GM21576 (cell line): ENCODE measurements around the gene NPAS3.

Source experiments
- ATAC-seq: cut with Tn5 transposase; IDR thresholded peaks from one replicate; pipeline ENCODE4 v1.9.1; 2021; ENCODE audit warnings: mild to moderate bottlenecking, moderate library complexity; ENCODE audit not compliant: unreplicated experiment

NPAS3 gene

GRCh38 chr14:33802737-33803136 is 864.1 kb downstream of the NPAS3 start:
- ATAC-seq = no peak

DNA sequence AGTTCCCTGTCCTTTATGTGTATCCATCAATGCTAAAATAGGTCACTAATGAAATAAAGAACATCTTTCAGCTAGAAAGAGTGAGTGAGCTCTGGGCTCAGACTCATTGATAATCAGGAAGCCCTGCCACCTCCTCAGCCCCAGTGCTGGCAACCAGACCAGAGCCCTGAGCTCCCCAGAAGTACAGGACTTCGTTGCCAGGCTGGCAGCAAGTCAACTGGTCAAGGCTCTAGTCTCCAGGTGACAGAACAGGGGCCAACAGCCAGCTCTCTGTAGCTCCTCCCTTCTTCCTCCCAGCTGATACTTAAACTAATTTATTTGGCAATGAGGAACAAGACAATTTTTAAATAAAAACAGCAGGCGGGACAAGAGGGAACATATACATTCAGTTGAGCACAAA is 866.9 kb downstream of the NPAS3 start:
- ATAC-seq = no peak

- ATAC-seq = no peak
Measured at GRCh38 chr14:33806905-33807304, 868.2 kb downstream of the NPAS3 start.

DNA sequence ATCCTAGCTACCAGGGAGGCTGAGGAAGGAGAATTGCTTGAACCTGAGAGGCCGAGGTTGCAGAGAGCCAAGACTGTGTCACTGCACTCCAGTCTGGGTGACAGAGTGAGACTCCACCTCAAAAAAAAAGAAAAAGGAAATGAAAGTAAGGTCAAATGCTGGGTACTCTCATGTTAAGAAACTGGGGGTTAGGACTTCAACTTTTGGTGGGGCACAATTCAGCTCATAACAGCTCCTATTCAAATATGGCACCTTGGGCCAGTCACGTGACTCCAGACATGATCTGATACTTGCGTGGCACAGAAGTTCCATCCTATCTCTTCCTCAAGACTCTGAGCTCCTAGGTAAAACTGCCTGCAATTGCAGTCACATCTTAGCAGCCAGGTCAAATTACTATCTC is 869.5 kb downstream of the NPAS3 start:
- ATAC-seq = no peak

GRCh38 chr14:33809396-33809981 is 870.8 kb downstream of the NPAS3 start:
- ATAC-seq = no peak

DNA sequence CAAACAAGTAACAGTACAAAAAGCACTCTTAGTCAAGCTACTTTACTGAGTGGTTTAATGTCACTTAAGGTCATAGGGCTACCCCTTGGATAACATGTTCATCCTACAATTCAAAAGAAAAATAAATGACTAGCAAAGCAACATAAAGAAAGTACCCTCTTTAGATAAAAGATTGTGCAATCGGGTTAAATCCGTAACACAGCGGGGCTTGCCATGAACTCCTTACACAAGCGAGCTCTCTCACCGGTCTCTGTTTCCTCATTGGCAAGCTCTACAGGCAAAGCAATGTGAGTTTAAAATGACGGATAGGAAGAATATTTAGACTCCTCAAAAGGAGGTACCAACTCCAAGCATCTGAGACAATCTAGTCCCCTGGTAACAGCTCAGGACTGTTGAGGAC is 871.6 kb downstream of the NPAS3 start:
- no peak for ATAC-seq

DNA sequence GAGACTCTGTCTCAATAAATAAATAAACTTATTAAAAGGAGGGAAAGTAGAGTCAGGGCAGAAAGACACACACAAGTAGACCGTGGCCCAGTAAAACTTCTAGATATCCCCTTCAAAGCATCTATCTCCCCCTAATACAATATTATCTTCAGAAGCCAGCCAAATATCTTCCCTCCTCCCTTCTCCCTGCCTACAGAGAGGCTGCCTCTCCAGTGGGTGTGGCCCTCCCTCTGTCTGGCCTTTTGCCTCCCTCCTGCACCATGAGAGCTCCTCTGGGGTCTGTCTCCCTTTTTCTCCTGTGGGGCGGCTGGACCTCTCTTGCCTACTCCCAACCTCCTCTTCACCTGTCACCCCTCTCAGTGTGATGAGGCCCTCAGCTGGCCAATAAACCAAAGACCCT is 873.0 kb downstream of the NPAS3 start:
- no peak for ATAC-seq

DNA sequence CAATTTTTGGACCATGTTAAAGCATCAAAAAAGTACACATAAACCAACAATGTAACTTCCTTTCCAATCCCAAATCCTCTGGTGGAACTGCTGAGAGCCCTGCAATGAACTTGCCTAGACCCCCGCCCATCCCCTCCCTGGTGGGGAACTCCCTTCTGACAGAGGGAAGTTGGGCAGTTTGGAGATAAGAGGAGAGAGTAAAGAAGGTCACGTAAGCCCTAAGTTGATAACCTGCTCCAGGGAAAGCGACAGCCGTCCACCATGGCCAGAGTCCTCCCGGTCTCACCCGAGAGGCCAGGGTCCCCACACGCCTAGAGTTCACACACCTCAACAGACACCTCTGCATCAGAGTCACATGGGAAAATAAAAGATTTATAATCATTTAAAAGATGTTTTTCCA is 873.5 kb downstream of the NPAS3 start:
- ATAC-seq = no peak

DNA sequence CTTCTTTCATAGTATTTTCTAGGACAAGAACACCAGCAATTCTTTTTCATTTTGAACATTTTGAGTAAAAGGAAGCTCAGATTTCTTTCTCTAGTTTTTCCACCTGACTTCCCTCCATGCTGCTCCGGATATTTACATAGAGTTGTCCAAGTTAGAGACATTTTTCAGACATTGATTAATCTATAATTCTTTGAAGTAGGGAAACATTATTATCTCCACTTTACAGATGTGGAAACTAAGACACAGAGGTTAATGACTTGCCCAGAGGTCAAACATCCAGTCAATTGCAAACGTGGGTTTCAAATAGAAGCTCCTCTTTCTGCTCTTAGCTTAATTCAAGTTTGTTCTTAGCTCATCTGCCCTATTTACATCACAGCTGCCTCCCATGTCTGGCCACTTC is 873.9 kb downstream of the NPAS3 start:
- ATAC-seq = no peak

DNA sequence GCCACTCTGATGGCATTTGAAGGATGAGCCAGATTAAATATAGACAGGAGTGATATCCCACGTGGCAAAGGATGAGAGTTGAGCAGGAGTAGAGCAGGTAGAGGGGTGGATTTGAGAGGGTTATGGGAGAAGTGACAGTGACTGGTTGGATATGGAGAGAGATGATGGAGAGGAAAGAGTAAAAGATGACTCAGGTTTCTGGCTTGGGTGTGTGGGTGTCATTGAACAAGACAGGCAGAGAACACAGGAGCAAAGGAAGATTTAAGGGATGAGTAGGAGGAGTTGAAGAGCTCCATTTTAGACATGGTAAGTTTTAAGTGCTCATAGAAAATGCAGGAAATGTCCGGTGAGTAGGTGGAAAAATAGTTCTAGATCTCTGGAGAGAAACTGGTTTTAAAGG is 875.3 kb downstream of the NPAS3 start:
- no peak for ATAC-seq

DNA sequence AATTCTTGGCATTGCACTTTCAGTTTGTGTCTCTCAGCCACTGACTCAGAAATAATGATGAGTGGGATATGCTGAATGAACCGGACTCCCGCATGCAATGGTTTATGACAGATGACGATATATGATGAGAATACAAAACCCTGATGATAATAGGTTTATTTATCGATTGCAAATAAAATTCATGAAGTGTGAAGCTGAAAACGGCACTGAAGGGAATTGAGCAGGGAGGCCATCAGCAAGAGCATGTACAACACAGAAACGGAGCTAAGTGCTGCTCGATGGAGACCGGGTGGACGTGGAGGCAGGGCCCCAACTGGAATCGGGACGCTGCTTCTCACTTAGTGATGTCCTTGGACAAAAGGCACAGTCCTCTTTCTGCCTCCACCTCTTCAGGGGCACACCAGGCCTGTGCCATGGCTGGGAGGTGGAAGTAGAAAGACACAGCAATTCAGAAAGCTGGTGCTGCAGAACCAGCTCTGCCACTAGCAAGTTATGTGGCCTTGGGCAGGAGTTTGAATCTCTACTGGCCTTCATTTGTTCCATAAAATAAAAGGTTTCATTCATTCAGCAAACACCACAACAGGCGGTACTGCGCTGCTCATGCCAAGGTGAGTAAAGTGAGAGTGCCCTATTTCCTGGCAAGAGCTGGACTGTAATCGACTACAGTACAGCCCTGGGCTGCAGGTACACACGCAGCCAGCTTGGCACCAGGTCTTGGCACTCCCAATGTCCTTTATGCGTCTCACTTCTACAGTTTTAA is 895.2 kb downstream of the NPAS3 start:
- no peak for ATAC-seq

GRCh38 chr14:33834466-33835260 is 896.0 kb downstream of the NPAS3 start:
- ATAC-seq = no peak

- no peak for ATAC-seq
Measured at GRCh38 chr14:33835261-33835655, 896.6 kb downstream of the NPAS3 start.

DNA sequence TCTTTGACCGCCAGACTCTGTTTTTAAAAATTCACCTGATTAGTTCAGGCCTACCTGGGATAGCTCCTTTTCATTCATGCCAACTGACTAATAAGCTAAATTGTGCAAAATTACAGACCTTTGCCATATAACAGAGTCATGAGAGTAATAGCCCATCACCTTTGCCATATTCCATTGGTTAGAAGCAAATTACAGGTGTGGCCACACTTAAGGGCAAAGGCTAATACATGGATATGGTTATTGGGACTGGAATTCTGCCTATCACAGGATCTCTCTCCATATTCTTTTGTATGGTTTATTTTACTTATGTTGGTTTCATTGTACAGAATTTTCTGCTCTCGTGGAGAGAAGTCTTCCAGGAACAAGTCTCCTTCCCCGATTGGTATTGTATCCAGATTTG is 897.0 kb downstream of the NPAS3 start:
- no peak for ATAC-seq

- ATAC-seq = no peak
Measured at GRCh38 chr14:33836203-33836899, 897.7 kb downstream of the NPAS3 start.

- no peak for ATAC-seq
Measured at GRCh38 chr14:33836900-33837577, 898.4 kb downstream of the NPAS3 start.

DNA sequence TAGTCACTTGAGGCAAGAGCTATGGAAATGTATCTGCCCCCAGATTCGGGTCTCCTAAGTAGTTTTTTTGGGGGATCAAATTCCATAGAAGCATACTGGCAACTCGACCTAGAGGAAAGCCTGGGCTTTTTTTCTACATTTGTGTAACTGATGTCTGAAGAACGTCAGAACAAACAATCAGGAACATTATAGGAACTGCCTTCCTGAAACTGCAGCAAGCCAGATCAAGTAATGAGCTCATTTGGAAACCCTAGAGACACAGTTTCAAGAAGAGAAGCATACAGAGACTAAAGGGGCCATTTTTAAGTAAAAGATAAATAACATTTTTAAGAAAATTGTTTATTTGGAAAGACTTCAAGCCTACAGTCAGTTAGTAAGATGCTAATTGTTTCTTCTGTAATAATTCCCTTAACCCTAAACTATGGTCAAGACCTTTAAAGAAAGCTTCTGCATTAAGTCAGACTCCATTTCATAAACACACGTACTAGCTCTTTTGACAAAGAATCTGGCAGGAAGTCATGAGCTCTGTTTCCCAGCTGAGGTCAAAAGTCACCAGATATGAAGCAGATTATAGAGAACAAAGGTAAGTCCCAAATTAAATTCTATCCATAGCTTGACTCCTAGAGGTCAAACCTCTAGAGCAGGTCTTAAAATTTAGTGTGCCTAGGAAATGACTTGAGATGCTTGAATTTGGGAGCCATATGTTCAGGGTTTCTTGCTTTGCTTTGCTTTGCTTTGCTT is 899.4 kb downstream of the NPAS3 start:
- no peak for ATAC-seq

- peak; percentile 63 for ATAC-seq
Measured at GRCh38 chr14:33839193-33840076, 900.8 kb downstream of the NPAS3 start.

- ATAC-seq = no peak
Measured at GRCh38 chr14:33840797-33841196, 902.1 kb downstream of the NPAS3 start.
